HG02642 (cell line): Measurements from ENCODE around the gene IFT20.

Experiments used
- ATAC-seq: cut with Tn5 transposase; IDR thresholded peaks from one replicate; pipeline ENCODE4 v1.9.1; 2021; ENCODE audit warnings: mild to moderate bottlenecking; ENCODE audit not compliant: unreplicated experiment, poor library complexity

Gene IFT20

GRCh38 chr17:28335201-28335958 is at the start of gene IFT20, which contains the start of gene TNFAIP1:
TSS of gene IFT20 (minus strand) at chr17:28335472. CDS start at chr17:28331985, 3,487 bp downstream.
TSS of gene TNFAIP1 (plus strand) at chr17:28335761. CDS start at chr17:28339522, 3,761 bp downstream.
- peak; percentile 96 for ATAC-seq

- ATAC-seq = peak; percentile 29
These were observed 49.7 kb upstream of the IFT20 start for GRCh38 chr17:28385037-28385400.

GRCh38 chr17:28384281-28385036 is 49.2 kb upstream of the IFT20 start:
- ATAC-seq = peak; percentile 79

- ATAC-seq = no peak
These were observed 46.0 kb upstream of the IFT20 start for GRCh38 chr17:28381141-28381825.

- no peak for ATAC-seq
These were observed 44.8 kb upstream of the IFT20 start for GRCh38 chr17:28379814-28380801.

- ATAC-seq = no peak
These were observed 37.6 kb upstream of the IFT20 start for GRCh38 chr17:28372945-28373274.

- peak; percentile 14 for ATAC-seq
These were observed 37.1 kb upstream of the IFT20 start for GRCh38 chr17:28372203-28372944.

- ATAC-seq = peak; percentile 92
These were observed 36.3 kb upstream of the IFT20 start, which contains the start of gene SARM1 for GRCh38 chr17:28371245-28372202. TSS of gene SARM1 (plus strand) at chr17:28371694. CDS start at chr17:28372033, 339 bp downstream.

GRCh38 chr17:28370744-28371103 is 35.5 kb upstream of the IFT20 start:
- no peak for ATAC-seq

GRCh38 chr17:28370035-28370743 is 34.9 kb upstream of the IFT20 start, which contains the start of gene VTN:
TSS of gene VTN (minus strand) at chr17:28370307. CDS start at chr17:28370203, 104 bp downstream.
- ATAC-seq = no peak

GRCh38 chr17:28369684-28370034 is 34.4 kb upstream of the IFT20 start:
- ATAC-seq = no peak

GRCh38 chr17:28368915-28369683 is 33.8 kb upstream of the IFT20 start:
- no peak for ATAC-seq

- no peak for ATAC-seq
These were observed 33.1 kb upstream of the IFT20 start for GRCh38 chr17:28368306-28368831.

GRCh38 chr17:28367641-28368305 is 32.5 kb upstream of the IFT20 start:
- no peak for ATAC-seq

- ATAC-seq = no peak
These were observed 31.3 kb upstream of the IFT20 start for GRCh38 chr17:28366605-28367004.

GRCh38 chr17:28365487-28365886 is 30.2 kb upstream of the IFT20 start:
- ATAC-seq = no peak
